C1 segment of cervical spinal cord (tissue), 14 donors: ENCODE data around the gene GOPC.

Experiments used
- DNase-seq, 14 donors: peaks; one replicate each; lab custom pipeline; 2025; lab: John Stamatoyannopoulos, UW

Gene GOPC

GRCh38 chr6:117597755-117598154 is 4.6 kb downstream of the GOPC start:
- DNase-seq = no peak

GRCh38 chr6:117595099-117595923 is 7.0 kb downstream of the GOPC start:
- DNase-seq = no peak

GRCh38 chr6:117592983-117593759 is 9.1 kb downstream of the GOPC start:
- DNase-seq = no peak

- DNase-seq = no peak
These were observed 10.9 kb downstream of the GOPC start for GRCh38 chr6:117591405-117591804.

- DNase-seq = no peak
These were observed 11.9 kb downstream of the GOPC start for GRCh38 chr6:117590447-117590846.

GRCh38 chr6:117585647-117586046 is 16.7 kb downstream of the GOPC start:
- no peak for DNase-seq

- DNase-seq = no peak
These were observed 28.1 kb downstream of the GOPC start for GRCh38 chr6:117574198-117574597.

- DNase-seq = no peak
These were observed 29.2 kb downstream of the GOPC start for GRCh38 chr6:117573006-117573680.

GRCh38 chr6:117568831-117569410 is 33.4 kb downstream of the GOPC start:
- DNase-seq = no peak

- no peak for DNase-seq
These were observed 34.1 kb downstream of the GOPC start for GRCh38 chr6:117568247-117568646.

- no peak for DNase-seq
These were observed 37.6 kb downstream of the GOPC start for GRCh38 chr6:117564681-117565080.

- DNase-seq = no peak
These were observed 41.2 kb downstream of the GOPC start for GRCh38 chr6:117561128-117561527.

- no peak for DNase-seq
These were observed 43.0 kb downstream of the GOPC start for GRCh38 chr6:117559299-117559698.

GRCh38 chr6:117558818-117559217 is 43.5 kb downstream of the GOPC start:
- DNase-seq = no peak

GRCh38 chr6:117557951-117558350 is 44.4 kb downstream of the GOPC start:
- no peak for DNase-seq

- DNase-seq = peak in 6 of 14 donors; percentile 3 to 31 (median 12)
These were observed 46.3 kb downstream of the GOPC start for GRCh38 chr6:117555882-117556498.

GRCh38 chr6:117555262-117555849 is 47.0 kb downstream of the GOPC start:
- DNase-seq = no peak

- DNase-seq = no peak
These were observed 49.2 kb downstream of the GOPC start for GRCh38 chr6:117553142-117553541.

- no peak for DNase-seq
These were observed 49.7 kb downstream of the GOPC start for GRCh38 chr6:117552618-117553017.

GRCh38 chr6:117550618-117551242 is 51.6 kb downstream of the GOPC start:
- no peak for DNase-seq
